A549 (cell line): Measurements from ENCODE around the gene KCNA2. TPM values are rescaled to one million over a fixed set of nuclear protein-coding genes. Genes with fewer than 3 reads are reported as not detected.

Source experiments
- ATAC-seq, 2 experiments: fragments of 200-7000 bp in 1 of 2; fragments of >200 bp in 1 of 2; cut with Nextera tagmentation in 1 of 2; cut with Tn5 transposase in 1 of 2; 3 replicates each; pipeline versions ENCODE4 v1.8.0 to v1.9.1; 2018 to 2020; ENCODE audit warnings: mild to moderate bottlenecking in 1 of 2, moderate library complexity in 1 of 2
- CTCF ChIA-PET: fragments of 300-600 bp; sonication (Branson Sonifier 250); formaldehyde crosslinking; extraction: SDS; loops from one replicate; lab custom pipeline; 2021; ENCODE audit warnings: antibody characterized with exemption, inconsistent platforms; lab: Yijun Ruan, JAX
- POLR2A ChIA-PET: fragments of 350-600 bp; formaldehyde crosslinking; extraction: SDS; loops from one replicate; lab custom pipeline; 2021; ENCODE audit warnings: antibody characterized with exemption, inconsistent platforms; lab: Yijun Ruan, JAX
- DNase-seq, 2 experiments: peaks; one replicate each; pipeline versions ENCODE4 v3.0.0 to v3.0.0-alpha.2; 2011 to 2016; ENCODE audit warnings: low read depth in 1 of 2, low spot score in 1 of 2
- FAIRE-seq: peaks from 2 replicates; lab custom pipeline; 2011; peaks lifted over from hg19 to GRCh38; lab: Jason Lieb, UNC
- H3K27ac ChIP-seq, 2 experiments: fragments of >200 bp; sonication (Bioruptor Twin); formaldehyde crosslinking; 3 replicates each; pipeline ENCODE4 v1.5.1; 2016 to 2017
- H3K4me1 ChIP-seq: fragments of >200 bp; sonication (Bioruptor Twin); formaldehyde crosslinking; 3 replicates; pipeline ENCODE4 v1.6.1; 2016
- H3K4me2 ChIP-seq: fragments of >200 bp; sonication (Bioruptor Twin); formaldehyde crosslinking; 3 replicates; pipeline ENCODE4 v1.6.1; 2016
- H3K4me3 ChIP-seq: fragments of >200 bp; sonication (Bioruptor Twin); formaldehyde crosslinking; 3 replicates; pipeline ENCODE4 v1.5.1; 2016
- H3K9me3 ChIP-seq: fragments of >200 bp; sonication (Bioruptor Twin); formaldehyde crosslinking; 3 replicates; pipeline ENCODE4 v1.6.1; 2016
- BHLHE40 ChIP-seq: IDR thresholded peaks from 2 replicates; pipeline ENCODE4 v1.6.1; 2012; ENCODE audit warnings: low read depth, low read length, inconsistent platforms
- E2F6 ChIP-seq: IDR thresholded peaks from 2 replicates; pipeline ENCODE4 v1.6.1; 2012; ENCODE audit warnings: low read depth, borderline replicate concordance
- HMGXB4 ChIP-seq: fragments of 250-450 bp; sonication (Bioruptor Pico); IDR thresholded peaks from 2 replicates; pipeline ENCODE4 v1.5.0; 2021; ENCODE audit warnings: mild to moderate bottlenecking, moderate library complexity, borderline replicate concordance
- HOXB5 ChIP-seq: fragments of 250-450 bp; sonication (Bioruptor Pico); IDR thresholded peaks from 2 replicates; pipeline ENCODE4 v1.5.0; 2020; ENCODE audit warnings: mild to moderate bottlenecking, moderate library complexity
- JUN ChIP-seq, 2 experiments: fragments of >200 bp; sonication (Bioruptor Twin); formaldehyde crosslinking; IDR thresholded peaks; 2 replicates in 1 of 2; 3 replicates in 1 of 2; pipeline ENCODE4 v1.6.1; 2016 to 2017
- MAZ ChIP-seq: fragments of 150-350 bp; IDR thresholded peaks from 2 replicates; pipeline ENCODE4 v1.6.1; 2014; ENCODE audit warnings: antibody characterized with exemption, low read depth, low read length, borderline replicate concordance
- RAD21 ChIP-seq, 2 experiments: fragments of >200 bp in 1 of 2; sonication (Bioruptor Twin) in 1 of 2; formaldehyde crosslinking in 1 of 2; IDR thresholded peaks in 1 of 2; conservative IDR thresholded peaks in 1 of 2; 2 replicates in 1 of 2; 3 replicates in 1 of 2; pipeline ENCODE4 v1.6.1; 2012 to 2018; ENCODE audit warnings: inconsistent platforms in 1 of 2
- RCOR1 ChIP-seq: fragments of 150-350 bp; IDR thresholded peaks from 2 replicates; pipeline ENCODE4 v1.6.1; 2014; ENCODE audit warnings: antibody characterized with exemption, low read length, low read depth
- SMC3 ChIP-seq: fragments of >200 bp; sonication (Bioruptor Twin); formaldehyde crosslinking; IDR thresholded peaks from 3 replicates; pipeline ENCODE4 v1.6.1; 2018; ENCODE audit warnings: inconsistent platforms
- TFCP2L1 ChIP-seq: fragments of 250-450 bp; sonication (Bioruptor Pico); IDR thresholded peaks from 2 replicates; pipeline ENCODE4 v1.5.0; 2021; ENCODE audit warnings: mild to moderate bottlenecking
- WGBS: methylation state at CpG from one replicate; pipeline ENCODE4 v1.1.6; 2017; ENCODE audit errors: missing lambda C conversion rate; 5-methylcytosine and 5-hydroxymethylcytosine counted together
- polyA plus RNA-seq, 4 experiments: library from polyadenylated mRNA; depleted of rRNA in 3 of 4; stranded (reverse); fragments of >200 nt; fragmentation: RNase III in 1 of 4; extraction: RNeasy Plus Mini Kit Qiagen cat#74134 plus additional on column Dnase treatment in 1 of 4; gene quantifications; 2 replicates in 3 of 4; 3 replicates in 1 of 4; pipeline ENCODE4 v1.2.3, GENCODE V29; 2011 to 2017
- TF ChIP-seq, protein P1 (sequence below): fragments of >200 bp; sonication (Bioruptor Twin); formaldehyde crosslinking; IDR thresholded peaks from 2 replicates; pipeline ENCODE4 v1.6.1; 2016
- TF ChIP-seq, protein P2 (sequence below): fragments of >200 bp; sonication (Bioruptor Twin); formaldehyde crosslinking; IDR thresholded peaks from 3 replicates; pipeline ENCODE4 v1.5.1; 2016
- TF ChIP-seq, protein P3 (sequence below): fragments of 200-600 bp; sonication (generic); IDR thresholded peaks from 2 replicates; pipeline ENCODE4 v1.6.1; 2016; ENCODE audit warnings: antibody characterized with exemption, mild to moderate bottlenecking, moderate library complexity

Gene KCNA2
- polyA plus RNA-seq, 2 of the 4 experiments (the other 2 are of a cell fraction) = 0.04 to 0.05 TPM

GRCh38 chr1:110620250-110620615, 14.1 kb upstream of the KCNA2 start (continued):
- TF ChIP-seq HOXB5 (no peak), HMGXB4 (no peak)

DNA sequence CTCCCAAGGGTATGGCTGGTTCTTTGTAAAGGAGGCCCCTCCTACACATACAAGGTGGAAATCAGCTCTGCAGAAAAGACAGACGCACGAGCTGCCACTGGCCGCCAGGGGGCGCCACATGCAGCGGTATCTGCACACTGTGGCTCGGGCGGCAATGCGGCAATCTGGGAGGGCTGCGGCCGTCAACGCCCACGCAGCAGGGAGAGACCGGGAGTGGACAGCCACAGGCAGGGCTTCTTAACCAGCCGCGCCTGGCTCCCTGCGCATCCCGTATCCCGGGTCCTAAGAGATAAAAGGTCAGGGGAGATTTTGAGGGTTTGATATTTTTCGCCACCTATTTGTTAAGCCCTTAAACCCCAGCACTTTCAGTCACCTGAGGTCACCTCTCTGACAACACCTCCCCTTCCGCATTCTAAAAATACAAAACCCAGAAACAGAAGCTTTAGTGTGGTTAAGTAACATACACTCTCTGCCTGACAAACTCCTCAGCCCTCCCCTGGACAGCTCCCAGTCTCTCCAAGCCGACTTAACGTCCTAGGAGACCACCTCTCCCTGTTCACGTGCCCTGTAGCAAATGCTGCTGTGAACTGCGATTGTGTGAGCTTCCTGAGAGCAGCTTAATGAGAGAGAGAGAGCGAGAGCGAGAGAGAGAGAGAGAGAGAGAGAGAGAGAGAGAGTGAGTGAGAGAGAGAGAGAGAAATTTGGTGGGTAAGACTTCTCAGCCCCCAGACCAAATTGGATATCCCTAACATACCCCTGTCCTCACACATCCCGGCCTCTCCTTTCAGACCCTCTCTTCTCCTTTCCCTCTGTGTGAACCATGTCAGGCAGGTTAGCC, 13.5 kb upstream of the KCNA2 start:
- CTCF ChIA-PET = interaction anchor here (0.6 to 6.4 kb wide), 46 partner anchors 9 to 723 kb away, joined by 3 to 51 read pairs (median 4); partner anchors contain the start of gene KCNA2
- H3K4me1 ChIP-seq = peaks cover 15% of the 10 kb centered on the region
- H3K27ac ChIP-seq = no peak overlapping the region
- H3K9me3 ChIP-seq = no peaks in the 10 kb centered on the region
- DNase-seq (peak; percentile 57 to 63), ATAC-seq (peak; percentile 79 to 92; a peak in 5 of 6 replicates), FAIRE-seq (no peak)
- TF ChIP-seq RAD21 (conservative IDR thresholded peaks at IDR 0.05 in 1 of 2, IDR thresholded peaks at IDR 0.05 in 1 of 2) (peak; percentile 43 to 45; a peak in 4 of 5 replicates), SMC3 (peak; percentile 57)
- TF ChIP-seq, protein P1, sequence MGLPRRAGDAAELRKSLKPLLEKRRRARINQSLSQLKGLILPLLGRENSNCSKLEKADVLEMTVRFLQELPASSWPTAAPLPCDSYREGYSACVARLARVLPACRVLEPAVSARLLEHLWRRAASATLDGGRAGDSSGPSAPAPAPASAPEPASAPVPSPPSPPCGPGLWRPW = no peak
- TF ChIP-seq, protein P2, sequence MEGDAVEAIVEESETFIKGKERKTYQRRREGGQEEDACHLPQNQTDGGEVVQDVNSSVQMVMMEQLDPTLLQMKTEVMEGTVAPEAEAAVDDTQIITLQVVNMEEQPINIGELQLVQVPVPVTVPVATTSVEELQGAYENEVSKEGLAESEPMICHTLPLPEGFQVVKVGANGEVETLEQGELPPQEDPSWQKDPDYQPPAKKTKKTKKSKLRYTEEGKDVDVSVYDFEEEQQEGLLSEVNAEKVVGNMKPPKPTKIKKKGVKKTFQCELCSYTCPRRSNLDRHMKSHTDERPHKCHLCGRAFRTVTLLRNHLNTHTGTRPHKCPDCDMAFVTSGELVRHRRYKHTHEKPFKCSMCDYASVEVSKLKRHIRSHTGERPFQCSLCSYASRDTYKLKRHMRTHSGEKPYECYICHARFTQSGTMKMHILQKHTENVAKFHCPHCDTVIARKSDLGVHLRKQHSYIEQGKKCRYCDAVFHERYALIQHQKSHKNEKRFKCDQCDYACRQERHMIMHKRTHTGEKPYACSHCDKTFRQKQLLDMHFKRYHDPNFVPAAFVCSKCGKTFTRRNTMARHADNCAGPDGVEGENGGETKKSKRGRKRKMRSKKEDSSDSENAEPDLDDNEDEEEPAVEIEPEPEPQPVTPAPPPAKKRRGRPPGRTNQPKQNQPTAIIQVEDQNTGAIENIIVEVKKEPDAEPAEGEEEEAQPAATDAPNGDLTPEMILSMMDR = peak; percentile 66
- 8% methylated on average over 17 of the region's 27 CpGs for WGBS
- POLR2A ChIA-PET = no interaction called here
- H3K4me3 ChIP-seq = no peak overlapping the region; the same call in 2 of the 3 replicates
- peak overlapping the region; percentile 66 for H3K4me2 ChIP-seq

DNA sequence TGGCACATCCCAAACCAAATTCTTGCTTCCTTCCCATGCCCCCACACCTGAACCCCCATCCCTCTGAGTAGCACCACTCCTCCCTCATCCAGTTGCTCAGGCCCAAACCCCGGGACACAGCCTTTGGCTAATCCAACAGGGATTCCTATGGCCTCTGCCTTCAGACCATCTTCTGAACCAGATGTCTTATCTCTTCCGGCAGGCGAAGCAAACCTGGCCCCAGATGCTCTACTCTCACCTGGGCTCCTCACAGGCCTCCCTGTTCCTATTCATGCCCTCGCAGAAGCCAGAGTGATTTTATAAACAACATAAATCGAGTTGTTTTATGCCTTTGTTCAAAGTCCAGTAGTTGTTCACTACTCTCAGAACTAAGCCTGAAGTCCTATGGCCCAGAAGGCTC, 12.5 kb upstream of the KCNA2 start:
- Histone ChIP-seq H3K4me1 (peaks cover 15% of the 10 kb centered on the region), H3K4me2 (no peak overlapping the region), H3K27ac (no peak overlapping the region)
- ATAC-seq = no peak
- ChIA-PET POLR2A (no interaction called here), CTCF (interaction anchor here (0.6 to 6.4 kb wide), 36 partner anchors 12 to 547 kb away, joined by 3 to 51 read pairs (median 4); partner anchors contain the start of gene KCNA2)
- no peak for TF ChIP-seq E2F6
- no peak for TF ChIP-seq JUN (IDR thresholded peaks at IDR 0.05)
- TF ChIP-seq BHLHE40 = no peak
- no peak for TF ChIP-seq MAZ
- TF ChIP-seq, all 56 proteins: peak for 0
- 63% methylated on average over 5 of the region's 5 CpGs for WGBS
- no peak overlapping the region for H3K4me3 ChIP-seq
- FAIRE-seq = no peak
- DNase-seq = no peak
- no peaks in the 10 kb centered on the region for H3K9me3 ChIP-seq

DNA sequence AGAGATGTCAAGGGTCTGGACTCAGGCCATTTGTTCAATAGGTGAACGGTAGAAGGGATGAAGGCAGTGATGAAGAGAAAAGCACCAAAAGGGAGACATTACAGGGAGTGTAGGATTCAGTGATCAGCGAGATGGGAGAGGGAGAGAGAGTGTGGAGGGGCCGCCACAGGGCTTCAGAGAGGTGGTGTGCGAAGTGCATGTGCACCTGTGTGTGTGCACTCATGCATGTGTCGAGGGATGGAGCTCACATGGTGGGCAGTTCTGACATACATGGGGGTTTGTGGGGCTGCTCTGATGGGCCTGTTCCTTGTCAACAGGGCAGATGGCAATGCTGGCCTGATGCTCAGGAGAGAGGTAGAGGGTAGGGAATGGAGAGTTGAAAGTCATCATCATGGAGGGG, 11.4 kb upstream of the KCNA2 start:
- Histone ChIP-seq H3K9me3 (no peaks in the 10 kb centered on the region), H3K4me1 (peaks cover 15% of the 10 kb centered on the region), H3K4me3 (no peak overlapping the region), H3K27ac (no peak overlapping the region), H3K4me2 (no peak overlapping the region)
- no peak for DNase-seq
- ChIA-PET CTCF (interaction anchor here (0.6 to 6.4 kb wide), 8 partner anchors 11 to 804 kb away, joined by 3 to 51 read pairs (median 21); partner anchors contain the start of gene KCNA2), POLR2A (no interaction called here)
- FAIRE-seq = no peak
- 69% methylated on average over 5 of the region's 5 CpGs for WGBS
- no peak for ATAC-seq
- TF ChIP-seq, protein P3, sequence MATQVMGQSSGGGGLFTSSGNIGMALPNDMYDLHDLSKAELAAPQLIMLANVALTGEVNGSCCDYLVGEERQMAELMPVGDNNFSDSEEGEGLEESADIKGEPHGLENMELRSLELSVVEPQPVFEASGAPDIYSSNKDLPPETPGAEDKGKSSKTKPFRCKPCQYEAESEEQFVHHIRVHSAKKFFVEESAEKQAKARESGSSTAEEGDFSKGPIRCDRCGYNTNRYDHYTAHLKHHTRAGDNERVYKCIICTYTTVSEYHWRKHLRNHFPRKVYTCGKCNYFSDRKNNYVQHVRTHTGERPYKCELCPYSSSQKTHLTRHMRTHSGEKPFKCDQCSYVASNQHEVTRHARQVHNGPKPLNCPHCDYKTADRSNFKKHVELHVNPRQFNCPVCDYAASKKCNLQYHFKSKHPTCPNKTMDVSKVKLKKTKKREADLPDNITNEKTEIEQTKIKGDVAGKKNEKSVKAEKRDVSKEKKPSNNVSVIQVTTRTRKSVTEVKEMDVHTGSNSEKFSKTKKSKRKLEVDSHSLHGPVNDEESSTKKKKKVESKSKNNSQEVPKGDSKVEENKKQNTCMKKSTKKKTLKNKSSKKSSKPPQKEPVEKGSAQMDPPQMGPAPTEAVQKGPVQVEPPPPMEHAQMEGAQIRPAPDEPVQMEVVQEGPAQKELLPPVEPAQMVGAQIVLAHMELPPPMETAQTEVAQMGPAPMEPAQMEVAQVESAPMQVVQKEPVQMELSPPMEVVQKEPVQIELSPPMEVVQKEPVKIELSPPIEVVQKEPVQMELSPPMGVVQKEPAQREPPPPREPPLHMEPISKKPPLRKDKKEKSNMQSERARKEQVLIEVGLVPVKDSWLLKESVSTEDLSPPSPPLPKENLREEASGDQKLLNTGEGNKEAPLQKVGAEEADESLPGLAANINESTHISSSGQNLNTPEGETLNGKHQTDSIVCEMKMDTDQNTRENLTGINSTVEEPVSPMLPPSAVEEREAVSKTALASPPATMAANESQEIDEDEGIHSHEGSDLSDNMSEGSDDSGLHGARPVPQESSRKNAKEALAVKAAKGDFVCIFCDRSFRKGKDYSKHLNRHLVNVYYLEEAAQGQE = no peak
- no peak for TF ChIP-seq RCOR1
- no peak for TF ChIP-seq TFCP2L1 (CRISPR knock-in tag)
